NCI-H1092 treated with DMSO at 0.1 percent for 48 hours (cell line): ENCODE results near the gene CRAMP1.

Experiments
- DNase-seq: peaks from one replicate; lab custom pipeline; 2025; lab: John Stamatoyannopoulos, UW

The CRAMP1 gene

DNA sequence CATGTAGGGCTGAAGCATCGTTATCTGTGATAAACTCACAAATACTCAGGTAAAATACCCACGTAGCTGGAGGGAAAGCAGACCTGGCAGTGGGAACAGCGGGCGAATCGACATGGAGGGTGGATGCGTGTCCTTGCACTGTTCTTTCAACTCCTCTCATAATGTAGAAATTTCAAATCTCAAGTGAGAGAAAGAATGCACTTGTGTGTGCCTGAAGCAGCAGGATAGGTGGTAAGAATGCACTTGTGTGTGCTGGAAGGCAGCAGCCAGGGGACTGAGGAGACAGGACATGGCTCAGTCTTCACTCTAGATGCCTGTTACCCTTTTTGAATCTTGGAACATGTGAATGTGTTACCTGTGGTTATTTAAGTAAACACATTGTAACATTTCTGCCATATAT lies 10.7 kb upstream of the CRAMP1 start:
- no peak for DNase-seq

DNA sequence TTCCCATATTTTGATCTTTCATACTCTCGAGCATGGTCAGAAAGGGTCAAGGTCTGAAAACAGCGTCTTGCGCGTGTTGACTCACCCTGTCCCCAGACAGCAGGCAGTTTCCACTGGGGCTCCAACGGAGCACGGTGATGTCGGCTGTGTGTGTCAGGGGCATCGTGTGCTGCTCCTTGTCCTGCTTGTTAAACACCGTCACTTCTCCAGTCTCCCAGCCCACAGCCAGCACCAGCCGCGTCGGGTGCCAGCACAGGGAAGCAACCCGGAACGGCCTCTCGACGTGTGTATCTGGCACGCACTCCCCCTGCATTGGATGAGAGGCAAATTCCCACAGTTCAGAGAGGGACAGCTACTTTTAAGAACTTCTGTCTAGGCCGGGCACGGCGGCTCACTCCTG lies 9.9 kb upstream of the CRAMP1 start:
- no peak for DNase-seq

DNA sequence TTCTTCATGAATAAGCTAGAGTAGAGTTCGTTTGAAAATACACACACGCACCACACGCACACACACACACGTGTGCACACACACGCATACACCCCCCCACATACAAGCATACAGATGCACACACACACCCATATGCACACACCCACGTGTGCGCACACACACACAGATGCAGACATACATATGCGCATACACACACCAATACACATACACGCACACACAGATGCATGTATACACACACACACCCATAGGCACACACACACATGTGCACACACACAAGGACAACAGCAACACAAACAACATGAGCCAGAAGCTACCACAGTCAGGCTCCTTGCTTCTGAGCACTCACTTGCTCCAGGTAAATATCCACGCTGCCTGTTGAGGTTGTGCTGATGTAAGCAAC lies 5.4 kb upstream of the CRAMP1 start:
- no peak for DNase-seq

DNA sequence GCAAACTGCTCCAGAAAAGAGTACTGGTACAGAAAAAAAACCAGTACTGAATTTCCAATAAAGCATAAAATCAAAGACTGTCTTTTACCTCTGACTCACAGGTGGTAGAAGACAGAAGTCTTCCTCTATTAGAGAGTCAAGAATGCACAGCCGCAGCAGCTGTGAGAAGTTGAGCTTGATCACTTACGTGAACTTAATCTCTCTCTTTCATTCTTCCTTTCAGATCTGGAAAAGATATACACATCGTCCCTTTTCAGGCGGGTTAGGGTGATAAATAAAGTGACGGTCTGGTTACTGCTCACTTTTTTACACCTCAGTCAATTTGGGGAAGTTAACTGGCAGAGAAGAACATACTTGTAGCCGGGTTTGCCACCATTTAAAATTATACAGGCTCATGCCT lies 4.2 kb upstream of the CRAMP1 start:
- no peak for DNase-seq

DNA sequence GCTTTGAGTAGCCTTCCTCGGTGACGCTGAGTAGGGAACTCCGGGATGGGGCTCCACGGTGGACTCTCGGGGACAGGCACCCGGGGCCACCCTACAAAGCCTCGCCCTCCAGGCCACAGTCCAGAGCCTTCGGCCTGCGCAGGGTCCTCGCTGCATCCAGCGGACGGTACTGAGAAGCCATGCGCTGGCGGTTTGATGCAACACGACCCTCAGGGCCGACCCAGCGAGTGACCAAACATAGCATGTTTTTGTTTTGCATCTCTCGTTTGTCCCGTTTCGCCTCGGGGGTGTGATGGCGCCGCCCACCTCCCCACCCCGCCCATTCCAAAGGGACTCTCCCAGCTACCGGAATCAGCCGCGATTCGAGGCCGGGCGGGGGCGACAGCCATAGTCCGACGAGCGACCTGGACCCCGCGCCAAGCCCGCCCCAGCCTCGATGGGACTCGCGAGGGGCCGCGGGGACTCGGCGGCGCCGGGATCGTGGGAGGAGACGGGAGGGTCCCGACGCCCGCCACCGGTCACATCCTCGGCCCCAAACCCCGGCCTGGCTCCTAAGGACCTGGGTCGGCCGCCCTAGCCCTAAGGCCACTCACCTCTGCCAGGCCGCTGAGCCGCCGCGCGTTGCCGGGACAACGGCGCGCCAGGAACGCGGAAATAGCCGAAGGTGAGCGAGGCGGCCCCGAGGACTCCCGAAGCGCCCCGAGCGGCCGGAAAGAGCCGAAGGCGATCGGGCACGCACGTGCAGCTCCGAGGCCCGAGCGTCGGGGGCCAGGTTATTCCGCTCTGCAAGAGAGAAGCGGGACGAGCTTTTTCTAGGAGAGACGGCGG lies 1.9 kb upstream of the CRAMP1 start:
- peak; percentile 88 for DNase-seq

DNA sequence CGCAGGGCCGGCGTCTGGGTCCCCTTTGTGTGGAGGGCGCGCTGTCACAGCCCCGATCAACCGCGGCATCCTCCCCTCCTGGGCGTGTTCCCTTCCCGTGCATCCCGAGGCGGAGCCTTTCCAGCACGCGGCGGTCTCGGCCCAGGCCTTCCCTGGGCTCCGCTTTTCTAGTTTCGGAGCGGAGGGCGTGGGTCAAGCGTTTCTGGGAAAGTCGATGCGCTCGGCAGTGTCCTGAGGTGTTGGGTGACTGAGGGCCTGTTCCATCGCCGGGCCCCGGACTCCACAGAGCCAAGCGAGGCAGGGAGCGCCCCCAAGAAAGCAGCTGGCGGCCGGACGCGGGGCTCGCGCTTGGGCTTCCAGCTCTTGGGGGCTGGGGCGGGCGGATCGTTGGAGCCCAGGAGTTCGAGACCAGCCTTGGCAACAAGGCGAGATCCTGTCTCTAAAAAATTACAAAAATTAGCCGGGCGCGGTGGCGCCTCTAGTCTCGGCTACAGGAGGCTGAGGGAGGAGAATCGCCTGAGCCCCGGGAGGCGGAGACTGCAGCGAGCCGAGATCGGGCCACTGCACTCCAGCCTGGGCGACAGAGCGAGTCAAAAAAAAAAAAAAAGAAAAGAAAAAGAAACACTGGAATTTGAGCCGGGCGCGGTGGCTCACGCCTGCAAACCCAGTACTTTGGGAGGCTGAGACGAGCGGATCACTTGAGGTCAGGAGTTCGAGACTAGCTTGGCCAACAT lies 1.1 kb upstream of the CRAMP1 start:
- no peak for DNase-seq

DNA sequence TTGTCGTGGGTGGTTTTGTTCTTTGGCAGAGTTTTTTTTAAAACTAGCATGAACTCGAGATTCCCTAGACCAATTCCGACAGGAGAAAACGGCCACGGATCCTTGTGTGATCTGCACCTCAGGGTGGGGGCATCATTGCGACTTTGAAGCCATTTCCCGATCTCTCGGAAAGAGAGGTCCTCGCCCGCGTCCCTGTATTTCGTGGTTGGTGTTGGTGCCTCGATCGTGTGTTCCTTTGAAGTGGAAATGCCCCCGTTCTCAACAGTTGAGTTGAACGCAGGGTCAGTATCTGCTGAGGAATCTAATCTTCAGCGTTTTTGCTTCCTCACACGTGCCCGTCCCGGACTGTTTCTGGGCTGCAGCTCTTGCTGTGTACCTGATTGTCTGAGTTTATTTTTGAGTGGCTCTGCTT lies 1.1 kb downstream of the CRAMP1 start:
- DNase-seq = no peak

DNA sequence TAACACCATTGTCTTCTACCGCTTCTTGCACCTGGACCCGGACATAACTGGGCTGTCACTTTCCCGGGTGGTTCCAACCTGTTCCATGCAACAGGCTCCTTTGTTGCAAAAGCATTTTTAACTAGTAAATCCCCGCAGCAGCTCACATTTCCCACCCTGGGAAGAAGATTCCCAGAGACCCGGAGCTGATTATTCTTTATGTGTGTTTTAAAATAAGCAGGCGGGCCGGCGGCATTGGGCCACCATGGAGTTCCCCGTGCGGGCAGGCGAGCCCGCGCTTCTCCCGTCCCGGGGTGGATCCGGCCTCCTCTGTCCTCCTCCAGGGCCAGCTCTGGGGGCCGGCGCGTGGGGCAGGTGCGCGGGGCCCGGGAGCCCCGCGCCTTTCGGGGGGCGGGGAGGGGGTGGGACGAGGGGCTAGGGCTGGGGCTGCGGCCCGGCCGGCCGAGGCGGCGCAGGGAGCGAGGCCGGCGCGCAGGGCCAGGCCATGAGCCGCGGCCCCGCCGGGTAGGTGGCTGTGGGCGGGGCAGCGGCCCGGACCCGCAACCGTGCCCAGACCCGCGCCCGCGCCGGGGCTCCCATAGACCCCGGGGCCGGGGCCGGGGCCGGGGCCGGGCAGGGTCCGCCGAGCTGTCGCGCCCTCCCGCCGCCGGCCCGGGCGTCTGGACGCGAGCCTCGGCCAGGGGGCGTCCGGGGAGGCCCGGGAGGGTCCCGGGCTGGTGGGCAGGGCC lies 1.7 kb downstream of the CRAMP1 start:
- no peak for DNase-seq

DNA sequence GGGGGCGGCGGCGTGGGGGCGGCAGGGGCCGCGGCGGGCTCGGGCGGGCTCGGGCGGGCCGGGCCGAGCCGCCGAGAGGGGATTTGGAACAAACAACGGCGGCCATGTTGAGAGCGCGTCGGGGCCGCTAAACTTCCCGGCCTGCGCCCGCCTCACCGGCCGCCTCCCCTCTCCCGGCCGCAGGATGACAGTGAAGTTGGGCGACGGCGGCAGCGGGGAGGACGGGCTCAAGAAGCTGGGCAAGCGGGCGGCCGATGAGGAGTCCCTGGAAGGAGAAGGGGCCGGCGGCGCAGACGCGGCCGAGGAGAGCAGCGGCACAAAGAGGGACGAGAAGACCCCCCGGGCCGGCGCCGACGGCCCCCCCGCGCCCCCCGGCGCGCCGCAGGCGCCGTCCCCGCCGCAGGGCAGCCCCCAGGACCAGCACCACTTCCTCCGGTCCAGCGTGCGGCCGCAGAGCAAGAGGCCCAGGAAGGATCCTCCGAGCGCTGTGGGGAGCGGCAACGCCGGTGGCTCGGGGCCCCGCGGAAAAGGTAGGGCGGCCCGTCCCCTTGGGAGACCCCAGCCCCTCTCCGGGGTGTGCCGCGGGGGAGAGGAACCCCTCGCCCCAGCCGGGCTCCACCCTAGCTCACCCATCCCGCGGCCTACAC lies 2.4 kb downstream of the CRAMP1 start:
- DNase-seq = no peak

DNA sequence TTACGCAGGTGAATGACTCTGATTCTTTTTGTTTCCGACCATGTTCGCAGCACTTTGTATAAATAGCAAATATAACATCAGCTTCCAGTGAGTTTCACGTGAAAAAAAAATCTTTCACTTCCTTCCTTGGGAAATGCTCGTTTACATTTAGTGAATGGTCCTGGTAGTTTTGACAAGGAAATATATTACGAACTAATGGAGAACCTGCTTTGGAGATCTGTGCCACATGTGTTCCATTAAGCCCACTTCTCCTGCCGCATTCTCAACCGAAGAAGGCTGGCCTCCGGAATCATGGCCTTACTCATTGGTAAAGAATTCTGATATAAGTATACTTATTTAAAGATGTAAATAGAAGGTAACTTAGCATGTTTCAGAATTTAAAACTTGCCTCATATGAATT lies 3.6 kb downstream of the CRAMP1 start:
- DNase-seq = no peak

DNA sequence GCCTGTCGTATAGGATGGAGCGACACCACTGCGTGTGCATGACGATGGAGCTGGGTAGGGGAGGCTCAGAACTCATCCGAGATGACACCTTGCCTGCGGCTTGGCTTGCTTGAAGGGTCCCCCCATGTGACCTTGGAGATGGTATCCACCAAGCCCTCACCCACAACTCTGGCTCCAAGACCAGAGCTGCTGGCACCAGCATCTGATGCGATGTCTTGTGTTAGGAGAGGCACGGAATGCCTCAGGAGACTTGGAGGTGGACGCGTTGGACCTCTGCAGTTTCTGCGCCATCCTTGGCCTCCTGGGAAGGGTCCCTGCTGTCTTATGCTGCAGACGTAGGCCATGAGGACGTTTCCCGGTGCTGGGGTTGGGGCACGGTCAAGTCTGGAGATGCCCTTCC lies 7.8 kb downstream of the CRAMP1 start:
- no peak for DNase-seq

DNA sequence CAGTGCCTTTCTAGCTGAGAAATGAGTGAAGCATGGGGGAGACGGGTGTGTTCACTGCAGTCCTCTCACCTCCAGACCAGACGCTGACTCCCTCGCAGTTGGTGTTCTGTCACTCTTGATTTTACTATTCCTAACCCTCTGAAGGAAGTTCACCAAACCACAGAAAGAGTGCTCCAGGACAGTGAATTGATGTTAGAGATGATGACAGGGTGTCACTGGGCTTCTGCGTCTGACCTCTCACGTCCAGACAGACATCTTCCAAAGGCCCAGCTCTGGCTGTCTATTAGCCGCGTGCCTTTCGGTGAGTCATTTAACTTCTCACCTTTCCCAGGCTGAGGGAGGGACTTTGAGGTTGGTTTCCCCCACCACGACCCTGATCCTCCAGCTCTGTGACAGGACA lies 8.2 kb downstream of the CRAMP1 start:
- no peak for DNase-seq

DNA sequence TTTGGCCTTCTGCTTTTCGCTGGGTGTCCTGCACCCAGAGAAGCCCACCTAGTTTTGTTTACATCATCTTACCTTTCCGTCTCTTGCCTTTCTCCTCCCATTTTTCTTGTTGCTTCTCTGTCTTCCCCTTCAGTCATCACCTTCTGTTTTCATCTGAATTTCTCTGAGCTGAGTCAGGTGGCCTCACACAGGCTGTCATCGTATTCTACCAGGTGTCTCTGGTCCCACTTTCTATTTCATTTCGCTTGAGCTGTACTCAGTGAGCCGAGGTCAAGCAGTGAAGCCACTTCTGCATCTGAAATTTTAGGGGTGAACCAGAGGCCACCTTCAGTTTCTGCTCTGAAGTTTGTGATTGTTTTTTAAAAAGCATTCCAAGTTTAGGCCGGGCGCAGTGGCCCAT lies 9.7 kb downstream of the CRAMP1 start:
- DNase-seq = no peak

DNA sequence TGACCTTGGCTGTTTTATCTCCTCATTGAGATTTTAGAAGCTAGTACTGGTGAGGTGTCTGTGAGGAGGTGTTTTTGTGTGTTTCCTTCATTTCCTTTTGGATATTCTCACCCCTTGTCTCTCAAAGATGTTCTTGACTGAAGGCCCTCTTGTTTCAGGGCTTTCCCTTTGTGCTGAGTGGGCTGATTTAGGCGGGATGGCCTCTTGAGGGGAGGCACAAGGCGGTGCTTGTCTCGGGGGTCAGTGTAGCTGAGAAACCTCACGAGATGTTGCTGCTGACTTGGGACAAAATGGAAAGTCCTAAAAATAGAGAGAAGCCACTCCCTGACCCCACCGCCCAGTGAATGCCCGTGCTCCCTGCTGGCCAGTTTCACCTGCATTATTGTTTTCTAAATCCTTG lies 14.2 kb downstream of the CRAMP1 start:
- no peak for DNase-seq

DNA sequence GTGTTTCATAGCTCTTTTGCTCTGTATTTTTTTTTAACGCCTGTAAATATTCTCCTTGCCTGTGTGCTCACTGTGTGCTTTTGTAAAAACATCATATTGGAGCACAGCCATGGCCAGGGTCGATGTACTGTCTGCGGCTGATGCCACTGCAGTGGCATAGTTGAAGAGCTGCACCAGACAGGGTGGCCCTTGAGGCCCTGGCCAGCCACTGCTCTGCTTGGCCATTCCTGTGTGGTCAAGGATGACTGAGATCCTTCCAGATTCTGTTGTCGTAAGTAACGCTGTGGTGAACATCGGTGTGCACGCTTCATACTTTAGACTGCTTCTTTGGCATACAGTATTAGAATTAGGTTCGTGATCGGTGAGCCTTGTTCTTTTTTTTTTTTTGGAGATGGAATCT lies 14.6 kb downstream of the CRAMP1 start:
- no peak for DNase-seq

DNA sequence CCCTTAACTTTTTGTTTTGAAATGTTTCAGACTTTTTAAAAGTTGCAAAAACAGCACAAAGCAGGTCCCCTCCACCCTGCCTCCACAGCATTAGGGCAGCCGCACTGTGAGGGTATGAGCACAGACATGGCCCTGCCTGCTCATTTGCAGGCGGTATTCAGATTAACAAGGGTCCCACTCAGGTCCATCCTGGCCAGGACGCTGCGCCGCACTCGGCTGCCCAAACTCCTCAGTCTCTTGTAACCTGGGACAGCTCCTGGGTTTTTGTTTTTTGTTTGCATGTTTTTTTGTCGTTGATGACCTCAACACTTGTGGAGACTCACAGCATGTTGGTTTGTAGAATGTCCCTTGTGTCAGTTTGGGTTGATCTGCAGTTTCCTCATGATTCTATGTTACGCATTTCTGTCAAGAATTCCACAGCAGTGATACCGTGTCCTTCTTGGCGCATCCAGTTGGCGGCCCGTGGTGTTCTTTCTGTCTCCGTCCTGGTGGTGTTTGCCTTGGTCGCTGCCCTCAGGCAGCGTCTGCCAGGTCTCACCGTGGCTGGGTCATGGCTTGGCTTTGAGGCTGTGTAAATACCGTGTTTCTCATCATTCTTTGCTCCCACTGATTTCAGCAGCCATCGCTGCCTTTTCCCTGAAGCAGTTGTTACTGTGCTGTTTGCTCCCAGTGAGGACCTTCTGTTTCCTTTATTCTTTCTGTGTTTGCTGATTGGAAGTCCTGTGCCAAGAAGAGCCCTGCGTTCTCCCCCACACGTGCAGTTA lies 18.5 kb downstream of the CRAMP1 start:
- no peak for DNase-seq

DNA sequence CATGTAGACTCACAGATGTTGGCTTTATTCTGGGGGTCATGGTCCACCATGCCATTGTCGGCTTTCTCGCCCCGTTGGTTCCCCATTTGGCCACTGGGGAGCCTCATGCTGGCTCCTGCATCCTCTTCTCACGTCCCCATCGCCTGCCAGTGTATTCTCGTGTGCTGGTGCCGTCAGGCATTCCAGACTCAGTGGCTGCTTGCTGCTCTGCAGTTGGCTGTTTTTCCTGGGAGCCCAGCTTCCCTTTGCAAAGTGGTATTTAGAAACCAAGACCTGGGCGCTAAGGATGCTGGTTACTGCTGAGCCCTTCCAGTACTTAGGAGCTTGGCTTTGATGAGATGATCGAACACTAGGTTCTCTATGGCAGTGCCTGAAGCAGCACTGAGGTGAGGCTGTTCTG lies 19.1 kb downstream of the CRAMP1 start:
- no peak for DNase-seq

DNA sequence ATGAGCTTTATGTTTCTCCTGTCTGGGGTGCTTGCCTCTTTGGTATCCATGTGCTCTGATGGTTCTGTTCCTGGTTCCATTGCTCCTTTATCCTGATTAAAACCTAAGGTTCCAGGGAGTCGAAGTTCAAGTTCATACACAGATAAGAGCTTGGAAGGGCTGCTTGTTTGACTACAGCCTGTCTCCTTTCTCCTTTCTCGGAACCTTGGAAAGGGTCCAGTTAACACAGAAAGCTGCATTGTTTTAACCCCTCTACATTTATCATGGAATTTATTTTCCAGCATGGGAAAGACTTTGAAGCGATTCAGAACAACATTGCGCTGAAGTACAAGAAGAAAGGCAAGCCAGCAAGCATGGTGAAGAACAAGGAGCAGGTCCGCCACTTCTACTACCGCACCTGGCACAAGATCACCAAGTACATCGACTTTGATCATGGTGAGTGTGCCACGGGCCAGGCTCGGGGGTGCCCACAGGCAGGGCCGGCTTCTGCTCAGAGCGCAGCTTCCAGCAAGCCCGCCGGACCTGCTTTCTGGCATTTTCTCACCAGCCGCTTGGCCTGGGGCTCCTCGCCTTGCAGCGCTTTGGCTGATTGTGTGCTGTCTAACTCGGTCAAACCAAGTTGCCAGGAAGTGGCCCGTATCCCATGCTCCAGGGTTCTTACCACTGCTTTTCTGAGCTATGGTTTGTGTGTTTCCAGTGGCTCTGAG lies 19.9 kb downstream of the CRAMP1 start:
- no peak for DNase-seq

DNA sequence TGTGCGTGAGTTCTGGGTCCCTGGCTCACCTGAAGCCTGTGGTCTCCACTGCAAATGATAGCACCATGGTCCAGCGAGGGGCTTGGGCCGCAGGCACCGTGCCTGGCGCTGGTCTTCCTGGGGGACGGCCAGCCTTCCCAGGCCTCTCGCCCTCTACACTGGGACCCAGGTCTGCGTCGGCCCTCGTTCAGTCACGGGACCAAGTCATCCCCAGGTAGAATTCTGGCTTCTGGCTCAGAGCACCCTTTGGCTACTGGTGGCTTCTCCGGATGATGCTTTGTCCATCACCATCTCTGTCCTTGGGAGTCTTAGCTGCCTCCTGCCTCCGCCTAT lies 20.4 kb downstream of the CRAMP1 start:
- DNase-seq = no peak

DNA sequence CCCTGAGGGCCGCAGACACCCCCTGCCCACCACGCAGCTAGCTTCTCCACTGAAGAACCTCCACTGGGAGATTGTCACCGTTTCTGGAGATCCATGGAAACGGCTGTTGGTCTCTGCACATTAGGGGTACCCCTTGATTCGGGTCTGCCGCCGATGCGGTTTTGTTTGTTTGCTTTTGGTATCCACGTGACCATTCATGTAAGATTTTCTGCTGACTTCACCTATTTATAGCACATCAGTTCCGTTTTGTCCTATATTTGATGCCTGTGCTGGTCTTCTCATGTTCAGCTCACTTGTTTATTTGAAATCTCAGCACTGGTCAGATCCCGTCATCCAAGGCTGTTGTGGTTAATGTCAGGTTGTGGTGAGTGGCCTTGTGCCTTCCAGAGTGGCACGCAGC lies 21.1 kb downstream of the CRAMP1 start:
- no peak for DNase-seq

DNA sequence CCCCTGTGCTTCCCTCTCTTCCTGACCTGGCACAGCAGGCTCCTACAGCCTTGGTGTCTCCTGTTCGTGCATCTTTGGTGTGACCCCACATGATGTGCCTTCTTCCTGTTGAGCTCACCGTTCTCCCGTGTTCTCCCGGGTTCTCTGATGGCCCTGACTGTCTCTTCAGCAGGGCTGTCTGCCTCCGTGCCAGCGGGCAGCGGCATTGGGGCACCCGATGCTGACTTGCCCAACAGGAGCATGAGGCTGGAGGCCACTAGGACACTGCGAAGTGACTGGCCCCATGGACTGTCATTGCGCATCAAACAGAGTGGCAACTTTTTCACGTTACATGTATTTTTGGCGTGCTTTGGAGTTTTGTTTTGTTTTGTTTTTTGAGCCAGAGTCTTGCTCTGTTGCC lies 22.4 kb downstream of the CRAMP1 start:
- no peak for DNase-seq
